GM19455 (cell line): ENCODE measurements around the gene MYCBPAP.

Source experiments
- ATAC-seq: cut with Tn5 transposase; IDR thresholded peaks from one replicate; pipeline ENCODE4 v1.9.1; 2021; ENCODE audit not compliant: unreplicated experiment

Gene MYCBPAP

GRCh38 chr17:50507871-50508572 lies at the start of gene MYCBPAP:
TSS of gene MYCBPAP (plus strand) at chr17:50508439. CDS start at chr17:50508675, 236 bp downstream.
- no peak for ATAC-seq

DNA sequence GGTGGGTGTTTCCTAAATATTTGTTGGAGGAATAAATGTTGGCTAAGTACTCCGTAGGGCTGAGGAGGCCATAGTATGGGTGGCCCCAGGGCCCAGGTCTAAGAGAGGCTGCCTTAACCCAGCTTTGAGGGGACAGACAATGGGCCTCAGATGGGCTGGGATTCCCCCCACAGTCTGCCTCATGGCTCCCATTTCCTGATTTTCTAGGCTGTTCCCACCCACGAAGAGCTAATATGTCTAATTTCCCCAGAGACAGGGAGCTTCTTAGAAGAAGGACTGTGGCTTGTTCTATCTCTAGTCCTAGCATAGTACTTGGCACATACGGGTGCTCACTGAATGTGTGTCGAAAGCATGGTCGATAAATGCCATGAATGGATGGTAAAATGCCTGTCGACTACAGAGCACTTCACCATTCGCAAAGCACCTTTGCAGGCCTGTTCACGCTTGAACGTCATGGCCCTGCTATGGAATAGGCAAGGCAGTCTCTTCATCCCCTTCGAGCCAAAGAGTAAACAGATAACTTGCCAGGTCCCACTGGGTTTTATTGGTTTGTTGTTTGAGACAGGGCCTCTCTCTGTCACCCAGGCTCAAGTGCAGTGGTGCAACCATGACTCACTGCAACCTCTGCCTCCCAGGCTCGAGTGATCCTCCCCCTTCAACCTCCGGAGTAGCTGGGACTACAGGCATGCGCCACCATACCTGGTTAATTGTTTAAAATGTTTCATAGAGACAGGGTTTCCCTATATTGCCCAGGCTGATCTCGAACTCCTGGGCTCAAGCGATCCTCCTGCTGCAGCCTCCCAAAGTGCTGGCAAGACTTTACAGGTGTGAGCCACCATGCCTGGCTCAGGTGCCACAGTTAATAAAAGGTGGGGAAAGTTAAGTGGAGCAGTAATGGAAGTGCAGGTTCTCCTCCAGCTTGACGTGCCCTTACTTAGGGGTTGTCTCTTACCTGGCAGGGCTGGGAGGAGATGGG lies 49.2 kb upstream of the MYCBPAP start:
- ATAC-seq, result no peak

- no peak for ATAC-seq
Measured at GRCh38 chr17:50459756-50460155, 48.5 kb upstream of the MYCBPAP start.

DNA sequence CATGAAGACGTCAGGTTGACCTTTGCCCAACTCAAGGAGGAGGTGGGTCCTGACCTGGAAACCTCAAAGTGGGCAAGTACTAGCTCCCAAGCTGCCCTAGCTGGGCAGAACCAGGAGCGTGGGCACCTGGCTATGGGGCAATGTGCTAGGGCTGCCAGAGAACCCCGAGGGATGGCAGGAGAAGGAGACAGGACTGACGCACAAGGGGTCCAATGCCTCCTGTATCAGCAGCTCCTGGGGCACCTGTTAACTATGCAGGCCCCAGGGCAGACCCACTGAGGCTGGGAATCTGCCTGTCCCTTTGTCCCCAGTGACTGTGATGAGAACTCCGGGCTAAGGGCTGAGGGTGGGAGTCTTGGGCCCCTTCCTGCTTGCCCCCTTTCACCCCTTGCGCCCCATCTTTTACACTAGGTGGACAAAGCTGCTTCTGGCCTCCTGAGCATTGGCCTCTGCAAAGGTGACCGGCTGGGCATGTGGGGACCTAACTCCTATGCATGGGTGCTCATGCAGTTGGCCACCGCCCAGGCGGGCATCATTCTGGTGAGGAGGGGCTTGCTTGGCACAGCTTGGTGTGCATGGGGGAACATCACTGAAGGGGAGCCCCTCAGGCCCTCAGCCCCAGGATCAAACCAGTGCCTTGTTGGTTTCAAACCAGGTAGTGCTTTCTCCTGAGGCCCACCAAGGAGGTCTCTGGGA lies 47.3 kb upstream of the MYCBPAP start:
- ATAC-seq, result no peak

- no peak for ATAC-seq
Measured at GRCh38 chr17:50461550-50462132, 46.6 kb upstream of the MYCBPAP start.

- ATAC-seq, result no peak
Measured at GRCh38 chr17:50462446-50462845, 45.8 kb upstream of the MYCBPAP start.

DNA sequence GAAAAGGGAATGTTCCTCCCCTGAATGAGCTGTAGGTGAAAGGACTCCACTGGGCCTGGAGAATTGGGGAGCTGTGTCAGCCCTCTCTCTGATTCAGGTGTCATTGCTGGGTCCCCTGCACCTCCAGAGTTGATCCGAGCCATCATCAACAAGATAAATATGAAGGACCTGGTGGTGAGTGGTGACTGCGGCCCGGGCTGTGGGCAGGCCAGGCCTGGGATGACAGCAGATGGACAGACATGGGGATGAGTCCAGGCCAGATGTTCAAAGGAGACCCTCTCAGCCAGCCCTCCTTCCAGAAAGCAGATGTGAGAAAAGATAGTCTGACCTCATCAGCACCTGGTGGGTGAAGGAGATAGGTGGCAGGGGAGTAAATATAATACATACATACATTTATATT lies 44.1 kb upstream of the MYCBPAP start:
- ATAC-seq, result no peak

DNA sequence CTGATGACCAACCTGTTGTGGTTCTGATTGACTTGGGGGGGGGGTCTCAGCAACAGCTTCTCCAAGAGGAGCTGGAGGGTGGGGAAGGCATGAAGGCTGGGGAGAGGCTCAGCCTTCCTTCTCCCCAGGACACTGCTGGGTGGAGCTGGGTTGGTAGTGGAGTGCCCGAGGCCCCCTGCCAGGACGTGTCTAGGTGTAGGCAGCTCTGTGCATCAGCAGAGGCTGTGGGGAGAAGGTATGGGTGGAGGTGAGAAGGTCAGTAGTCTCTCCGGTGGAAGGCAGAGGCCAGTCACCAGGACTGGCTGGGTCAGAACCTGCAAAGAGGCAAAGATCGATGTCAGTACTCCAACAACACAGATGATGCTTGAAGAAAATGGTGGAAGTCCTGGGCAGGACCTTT lies 43.5 kb upstream of the MYCBPAP start:
- ATAC-seq, result no peak

GRCh38 chr17:50465171-50465570 lies 43.1 kb upstream of the MYCBPAP start:
- ATAC-seq, result no peak

GRCh38 chr17:50465635-50466034 lies 42.6 kb upstream of the MYCBPAP start:
- no peak for ATAC-seq

DNA sequence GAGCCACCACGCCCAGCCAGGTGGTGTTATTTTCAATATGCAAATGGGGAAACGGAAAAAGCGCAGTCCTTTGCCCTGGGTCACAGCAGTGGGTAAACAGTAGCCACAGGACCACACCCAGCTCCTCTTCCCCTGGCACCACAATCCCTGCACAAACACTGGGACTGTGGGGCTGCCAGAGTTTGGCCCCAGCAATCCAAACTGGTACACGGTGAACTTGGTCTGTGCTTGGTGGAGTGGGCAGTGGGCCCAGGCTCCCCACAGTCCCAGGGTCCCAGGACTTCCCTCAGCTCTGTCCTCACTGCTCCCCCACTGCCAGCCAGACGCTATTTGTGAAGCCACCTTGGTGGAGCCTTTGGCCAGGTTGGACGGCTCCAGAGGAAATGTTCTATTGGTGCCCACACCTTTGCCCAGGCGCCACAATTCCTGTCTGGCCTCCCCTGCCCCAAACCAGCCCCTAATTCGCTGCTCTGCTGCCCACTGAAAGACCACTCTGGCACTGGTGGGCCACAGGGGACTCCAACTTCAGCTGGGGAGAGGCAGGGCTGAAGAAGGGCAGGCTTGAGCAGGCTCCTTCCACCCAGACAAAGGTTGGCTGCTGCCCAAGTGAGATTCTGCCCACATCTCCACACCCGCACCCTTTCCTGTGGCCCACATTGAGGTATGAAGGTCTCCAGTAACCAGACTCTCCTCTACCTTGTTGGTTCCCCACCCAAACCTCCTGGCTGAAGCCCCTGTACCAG lies 41.7 kb upstream of the MYCBPAP start:
- ATAC-seq, result no peak

GRCh38 chr17:50467114-50467854 lies 41.0 kb upstream of the MYCBPAP start:
- ATAC-seq, result no peak

DNA sequence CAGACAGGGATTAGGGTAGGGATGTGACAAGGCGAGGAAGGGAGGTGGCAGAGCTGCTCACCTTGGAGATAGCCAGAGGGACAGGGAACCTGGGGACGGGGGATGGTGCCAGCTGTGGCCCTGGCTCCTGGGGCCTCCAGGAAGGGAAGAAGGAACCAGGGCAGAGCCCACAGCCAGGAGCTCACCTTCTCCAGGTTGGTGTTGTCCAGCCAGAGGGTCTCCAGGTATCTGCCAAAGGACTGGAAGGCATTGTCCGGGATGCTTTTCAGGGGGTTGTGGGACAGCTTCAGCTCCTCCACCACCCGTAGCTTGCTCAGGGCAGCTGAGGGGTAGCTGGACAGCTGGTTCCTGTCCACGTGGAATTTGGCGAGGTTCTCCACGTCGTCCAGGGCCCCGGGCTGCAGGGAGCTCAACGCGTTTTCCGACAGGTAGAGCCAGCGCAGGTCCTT lies 40.4 kb upstream of the MYCBPAP start:
- ATAC-seq, result no peak

GRCh38 chr17:50468304-50469207 lies 39.7 kb upstream of the MYCBPAP start, which contains the start of gene CHAD:
TSS of gene CHAD (minus strand) at chr17:50468880. CDS start at chr17:50468813, 67 bp downstream.
- no peak for ATAC-seq

GRCh38 chr17:50469208-50469605 lies 39.0 kb upstream of the MYCBPAP start:
- no peak for ATAC-seq

GRCh38 chr17:50469671-50470305 lies 38.5 kb upstream of the MYCBPAP start:
- ATAC-seq, result no peak

DNA sequence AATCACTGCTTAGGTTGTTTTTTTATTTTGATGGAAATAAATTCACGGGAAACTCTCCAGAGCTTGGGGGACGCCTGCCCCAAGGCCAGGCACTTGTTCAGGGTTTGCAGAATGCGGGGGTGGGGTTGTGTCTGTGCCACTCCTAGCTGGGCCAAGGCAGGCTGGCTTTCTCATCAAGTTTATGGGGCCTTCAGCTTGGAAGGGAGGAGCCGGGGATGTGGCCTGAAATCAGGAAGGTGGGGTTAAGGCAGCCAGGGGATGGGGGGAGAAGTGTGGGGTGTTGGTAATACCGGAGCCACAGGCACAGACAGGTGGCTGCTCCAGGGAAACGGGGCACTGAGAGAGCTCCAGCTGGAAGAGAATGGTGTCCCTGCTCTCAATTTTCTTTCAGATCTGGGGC lies 37.8 kb upstream of the MYCBPAP start:
- ATAC-seq, result no peak
